ENCODE data around the gene SVIL. TPM values are rescaled to one million over a fixed set of nuclear protein-coding genes. Genes with fewer than 3 reads are reported as not detected.
"Not testable (repeated sequence)": the region's sequence is repeated elsewhere in the genome, so short reads cannot be mapped to it uniquely, and the experiment has no call there.

The SVIL gene
- total RNA-seq, 1 donor from 2014 or later: 16.7 TPM

GRCh38 chr10:29439005-29439404 is 195.8 kb downstream of the SVIL start:
- FAIRE-seq; DNase-seq (ENCODE audit: low spot score in 2 of 2): not testable (repeated sequence)

- DNase-seq (ENCODE audit: low spot score in 2 of 2) (no peak), FAIRE-seq (no peak)
Measured at GRCh38 chr10:29438271-29438670, 196.5 kb downstream of the SVIL start.

- no peak for FAIRE-seq
- DNase-seq (ENCODE audit: low spot score in 2 of 2): no peak
Measured at GRCh38 chr10:29437871-29438270, 196.9 kb downstream of the SVIL start.

- DNase-seq (ENCODE audit: low spot score in 2 of 2) (no peak), FAIRE-seq (no peak)
Measured at GRCh38 chr10:29435809-29436501, 198.8 kb downstream of the SVIL start.

- DNase-seq (ENCODE audit: low spot score in 2 of 2) (no peak), FAIRE-seq (no peak)
Measured at GRCh38 chr10:29434111-29434510, 200.7 kb downstream of the SVIL start.

- no peak for DNase-seq (ENCODE audit: low spot score in 2 of 2)
- peak; percentile 45 for FAIRE-seq
Measured at GRCh38 chr10:29431711-29432110, 203.1 kb downstream of the SVIL start.

- FAIRE-seq (no peak), DNase-seq (ENCODE audit: low spot score in 2 of 2) (no peak)
Measured at GRCh38 chr10:29430101-29430500, 204.7 kb downstream of the SVIL start.

GRCh38 chr10:29428486-29428885 is 206.3 kb downstream of the SVIL start:
- FAIRE-seq: no peak
- no peak for DNase-seq (ENCODE audit: low spot score in 2 of 2)

- DNase-seq (ENCODE audit: low spot score in 2 of 2) (no peak), FAIRE-seq (no peak)
Measured at GRCh38 chr10:29427667-29428066, 207.1 kb downstream of the SVIL start.

- DNase-seq (ENCODE audit: low spot score in 2 of 2): no peak
- no peak for FAIRE-seq
Measured at GRCh38 chr10:29426420-29426819, 208.4 kb downstream of the SVIL start.

- no peak for DNase-seq (ENCODE audit: low spot score in 2 of 2)
- no peak for FAIRE-seq
Measured at GRCh38 chr10:29424017-29424416, 210.8 kb downstream of the SVIL start.

GRCh38 chr10:29420744-29421143 is 214.0 kb downstream of the SVIL start:
- FAIRE-seq (no peak), DNase-seq (ENCODE audit: low spot score in 2 of 2) (no peak)

- DNase-seq (ENCODE audit: low spot score in 2 of 2): no peak
- no peak for FAIRE-seq
Measured at GRCh38 chr10:29417324-29417723, 217.4 kb downstream of the SVIL start.

- FAIRE-seq (no peak), DNase-seq (ENCODE audit: low spot score in 2 of 2) (no peak)
Measured at GRCh38 chr10:29415876-29416275, 218.9 kb downstream of the SVIL start.

- FAIRE-seq (no peak), DNase-seq (ENCODE audit: low spot score in 2 of 2) (no peak)
Measured at GRCh38 chr10:29414501-29414900, 220.3 kb downstream of the SVIL start.

GRCh38 chr10:29412485-29412884 is 222.3 kb downstream of the SVIL start:
- DNase-seq (ENCODE audit: low spot score in 2 of 2) (no peak), FAIRE-seq (no peak)

- no peak for DNase-seq (ENCODE audit: low spot score in 2 of 2)
Measured at GRCh38 chr10:29411666-29412315, 223.0 kb downstream of the SVIL start.

GRCh38 chr10:29409241-29410054 is 225.3 kb downstream of the SVIL start:
- peak; percentile 66 to 69 for DNase-seq (ENCODE audit: low spot score in 2 of 2)
- no peak for FAIRE-seq

More at GRCh38 chr10:29411666-29412315, 223.0 kb downstream of the SVIL start:
- FAIRE-seq: no peak

- DNase-seq (ENCODE audit: low spot score in 2 of 2) (no peak), FAIRE-seq (no peak)
Measured at GRCh38 chr10:29408847-29409240, 225.9 kb downstream of the SVIL start.
